NCI-H345 treated with DMSO at 0.1 percent for 48 hours (cell line): ENCODE results near the gene ZNF213.
A peak's percentile ranks its signal among the peaks of the same experiment; 100 is the strongest.

Source experiments
- DNase-seq: peaks from one replicate; lab custom pipeline; 2025; ENCODE audit not compliant: unreplicated experiment; lab: John Stamatoyannopoulos, UW

The ZNF213 gene

DNA sequence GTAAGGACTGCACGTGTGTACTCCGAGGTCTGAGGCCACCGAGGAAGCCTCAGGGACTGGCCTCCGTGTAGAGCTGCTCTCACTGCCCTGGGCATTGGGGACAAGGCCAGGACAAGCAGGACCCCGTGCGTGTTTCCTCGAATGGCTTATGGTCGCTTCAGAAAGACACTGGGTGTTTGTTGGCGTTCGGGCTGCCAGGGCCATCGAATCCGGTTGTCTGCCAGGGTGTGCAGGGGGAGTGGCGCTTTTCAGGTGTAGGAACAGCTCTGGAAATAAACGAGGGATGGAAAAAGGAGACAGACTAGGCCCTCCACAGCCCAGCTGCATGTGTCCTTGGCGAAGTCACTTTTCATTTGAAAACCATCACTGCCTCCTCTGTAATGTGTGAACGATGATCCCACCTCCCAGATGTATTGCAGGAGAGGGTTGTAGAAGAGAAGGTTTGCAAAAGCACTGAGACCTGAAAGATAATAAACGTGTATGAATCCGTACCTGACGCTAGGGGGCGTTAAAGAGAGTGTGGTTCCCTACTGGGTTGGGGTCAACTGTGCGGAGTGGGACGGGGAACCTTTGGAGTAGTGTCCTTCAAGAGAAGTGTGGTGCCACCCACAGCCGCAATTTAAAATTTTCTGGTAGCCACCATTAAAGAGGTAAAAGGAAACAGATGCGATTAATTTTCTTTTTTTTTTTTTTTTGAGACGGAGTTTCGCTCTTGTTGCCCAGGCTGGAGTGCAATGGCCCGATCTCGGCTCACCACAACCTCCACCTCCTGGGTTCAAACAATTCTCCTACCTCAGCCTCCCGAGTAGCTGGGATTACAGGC, 33.6 kb upstream of the ZNF213 start:
- DNase-seq, result no peak

DNA sequence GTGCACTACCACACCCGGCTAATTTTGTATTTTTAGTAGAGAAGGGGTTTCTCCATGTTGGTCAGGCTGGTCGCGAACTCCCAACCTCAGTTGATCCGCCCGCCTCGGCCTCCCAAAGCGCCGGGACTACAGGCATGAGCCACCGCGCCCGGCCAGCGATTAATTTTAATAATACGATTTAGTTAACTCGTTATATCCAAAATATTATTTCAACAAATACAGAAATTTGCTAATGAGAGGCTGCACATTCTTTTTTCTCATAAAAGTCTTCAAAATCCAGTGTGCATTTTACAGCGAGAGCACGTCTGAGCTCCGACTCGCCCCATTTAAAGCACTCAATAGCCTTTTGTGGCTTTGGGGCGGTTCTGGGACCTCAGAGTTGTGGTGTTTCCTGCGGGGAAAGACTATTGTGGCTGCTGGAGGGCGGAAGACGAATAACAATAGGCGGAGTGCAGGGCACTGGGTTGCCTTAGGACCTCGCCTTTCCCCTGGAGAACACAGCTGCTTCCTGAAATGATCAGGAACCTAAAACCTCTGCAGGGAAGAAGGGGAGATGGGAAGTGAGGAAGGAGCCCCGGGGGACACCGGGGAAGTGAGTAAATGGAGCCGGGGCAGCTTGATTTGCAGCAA, 32.9 kb upstream of the ZNF213 start:
- DNase-seq, result peak; percentile 29

GRCh38 chr16:3106205-3106928, 28.5 kb upstream of the ZNF213 start:
- peak; percentile 88 for DNase-seq

DNA sequence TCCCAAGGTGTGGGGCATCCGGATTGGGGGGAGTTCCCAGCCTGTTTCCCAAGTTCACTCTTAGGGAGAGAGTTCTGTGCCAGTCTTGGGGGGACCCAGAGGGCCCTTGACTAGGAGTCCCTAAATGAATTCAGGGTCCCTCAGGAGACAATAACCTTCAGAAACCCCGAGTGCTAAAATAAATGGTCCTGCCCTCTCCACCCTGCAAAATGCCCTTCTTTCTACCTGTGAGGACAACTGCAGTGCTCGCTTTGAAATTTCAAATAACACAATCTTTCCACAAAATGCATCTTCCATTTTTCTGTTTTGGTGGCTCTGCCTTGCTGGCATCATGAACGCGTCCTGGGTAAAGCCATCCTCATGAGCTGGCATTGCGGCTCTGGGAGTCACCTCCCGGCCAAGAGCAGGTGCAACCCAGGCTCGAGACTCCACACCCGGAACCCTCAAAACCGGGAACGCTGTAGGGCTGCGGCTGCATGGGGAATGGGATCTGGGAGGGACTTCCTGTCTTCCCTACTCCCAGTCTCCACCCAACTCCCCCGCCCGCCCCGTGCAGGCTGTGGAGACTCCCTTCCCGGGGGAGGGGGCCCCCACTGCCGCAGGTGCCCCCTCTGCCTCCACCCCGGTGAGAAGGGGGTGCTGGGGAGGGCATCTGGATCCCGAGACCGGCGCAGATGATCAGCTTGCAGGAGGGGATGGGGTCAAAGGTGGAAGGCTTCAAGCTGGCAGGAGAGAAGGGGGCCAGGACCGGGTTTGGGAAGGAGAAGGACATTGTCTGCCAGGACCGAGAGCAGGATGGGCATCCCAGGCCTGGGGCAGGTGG, 22.6 kb upstream of the ZNF213 start, which contains the start of gene ZNF205:
TSS of gene ZNF205 (plus strand) at position 529 of the 823 bp plus-strand sequence. CDS start 845 bp downstream, outside the sequence.
- DNase-seq, result peak; percentile 65

GRCh38 chr16:3112881-3113574, 21.8 kb upstream of the ZNF213 start:
- DNase-seq, result no peak

GRCh38 chr16:3113765-3114479, 20.9 kb upstream of the ZNF213 start:
- no peak for DNase-seq

DNA sequence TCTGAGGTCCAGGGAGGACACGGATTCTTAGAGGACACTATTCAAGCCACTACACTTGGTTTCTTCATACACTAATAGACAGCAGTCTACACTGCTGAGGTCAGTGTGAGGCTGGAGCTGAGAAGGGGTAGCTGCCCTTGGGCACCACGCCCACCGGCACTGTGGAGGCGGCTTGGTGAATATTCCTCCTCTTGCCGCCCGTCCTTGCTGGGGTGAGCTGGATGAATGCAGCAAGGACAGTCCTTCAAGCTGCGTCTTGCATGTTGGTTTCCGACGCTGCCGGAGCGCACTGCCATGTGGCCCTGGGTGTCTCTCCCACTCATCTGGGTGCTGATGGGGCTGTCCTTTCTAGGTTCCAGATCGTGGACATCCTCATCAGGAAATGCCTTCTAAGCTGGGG, 19.8 kb upstream of the ZNF213 start:
- DNase-seq, result no peak

- DNase-seq, result no peak
Observed at GRCh38 chr16:3115561-3115960, 19.3 kb upstream of the ZNF213 start.

GRCh38 chr16:3118204-3118790, 16.5 kb upstream of the ZNF213 start:
- no peak for DNase-seq

GRCh38 chr16:3118846-3119245, 16.0 kb upstream of the ZNF213 start:
- DNase-seq, result no peak

- no peak for DNase-seq
Observed at GRCh38 chr16:3119286-3119685, 15.5 kb upstream of the ZNF213 start.

DNA sequence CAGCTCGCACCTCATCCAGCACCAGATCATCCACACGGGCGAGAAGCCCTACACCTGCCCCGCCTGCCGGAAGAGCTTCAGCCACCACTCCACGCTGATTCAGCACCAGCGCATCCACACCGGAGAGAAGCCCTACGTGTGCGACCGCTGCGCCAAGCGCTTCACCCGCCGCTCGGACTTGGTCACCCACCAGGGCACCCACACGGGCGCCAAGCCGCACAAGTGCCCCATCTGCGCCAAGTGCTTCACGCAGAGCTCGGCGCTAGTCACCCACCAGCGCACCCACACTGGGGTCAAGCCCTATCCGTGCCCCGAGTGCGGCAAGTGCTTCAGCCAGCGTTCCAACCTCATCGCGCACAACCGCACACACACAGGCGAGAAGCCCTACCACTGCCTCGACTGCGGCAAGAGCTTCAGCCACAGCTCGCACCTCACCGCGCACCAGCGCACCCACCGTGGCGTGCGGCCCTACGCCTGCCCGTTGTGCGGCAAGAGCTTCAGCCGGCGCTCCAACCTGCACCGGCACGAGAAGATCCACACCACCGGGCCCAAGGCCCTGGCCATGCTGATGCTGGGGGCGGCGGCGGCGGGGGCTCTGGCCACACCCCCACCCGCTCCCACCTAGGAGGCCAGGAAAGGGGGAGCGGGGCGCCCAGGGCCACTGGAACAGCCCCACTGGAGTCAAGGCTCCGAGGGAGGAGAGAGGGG, 15.0 kb upstream of the ZNF213 start:
- no peak for DNase-seq

DNA sequence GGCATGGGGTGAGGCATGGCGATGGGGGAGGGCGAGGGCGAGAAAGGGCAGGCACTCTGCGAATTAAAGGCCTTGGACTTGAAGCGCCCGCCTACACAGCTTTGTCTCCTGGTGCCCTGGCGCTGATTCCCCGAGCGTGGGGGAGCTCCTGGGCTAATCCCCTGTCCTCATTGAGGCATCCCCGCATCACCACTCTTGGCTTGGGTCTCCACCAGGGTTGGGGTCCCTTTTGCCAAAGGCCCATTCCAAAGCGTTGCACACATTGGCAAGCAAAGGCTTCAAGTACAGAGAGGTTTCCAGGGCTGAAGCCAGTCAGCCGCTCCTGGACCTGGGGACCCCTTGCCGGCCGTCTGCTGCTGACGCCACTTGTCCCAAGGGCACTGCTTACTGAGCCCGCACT, 14.4 kb upstream of the ZNF213 start:
- DNase-seq, result no peak

GRCh38 chr16:3121851-3122467, 12.9 kb upstream of the ZNF213 start:
- peak; percentile 41 for DNase-seq

GRCh38 chr16:3122926-3123570, 11.8 kb upstream of the ZNF213 start:
- DNase-seq, result no peak

GRCh38 chr16:3123986-3124886, 10.6 kb upstream of the ZNF213 start:
- peak; percentile 98 for DNase-seq

- peak; percentile 93 for DNase-seq
Observed at GRCh38 chr16:3127745-3128144, 7.1 kb upstream of the ZNF213 start.
